HG03575 (cell line): ENCODE measurements around the gene CEP295NL.
"Not testable (repeated sequence)": the region's sequence is repeated elsewhere in the genome, so short reads cannot be mapped to it uniquely, and the experiment has no call there.

Experiments used
- ATAC-seq: cut with Tn5 transposase; IDR thresholded peaks from one replicate; pipeline ENCODE4 v1.9.1; 2021; ENCODE audit not compliant: unreplicated experiment, insufficient number of reproducible peaks, low FRiP score; ENCODE audit errors: extremely low read depth

Gene CEP295NL

GRCh38 chr17:78876094-78876597 is 26.9 kb downstream of the CEP295NL start:
- no peak for ATAC-seq

GRCh38 chr17:78875363-78876093 is 27.5 kb downstream of the CEP295NL start:
- ATAC-seq = no peak

- no peak for ATAC-seq
These were observed 29.3 kb downstream of the CEP295NL start for GRCh38 chr17:78873519-78874340.

GRCh38 chr17:78872486-78872885 is 30.5 kb downstream of the CEP295NL start:
- no peak for ATAC-seq

GRCh38 chr17:78870621-78871020 is 32.4 kb downstream of the CEP295NL start:
- ATAC-seq = no peak

- no peak for ATAC-seq
These were observed 34.6 kb downstream of the CEP295NL start for GRCh38 chr17:78868391-78868790.

- not testable (repeated sequence) for ATAC-seq
These were observed 36.0 kb downstream of the CEP295NL start for GRCh38 chr17:78867046-78867445.

GRCh38 chr17:78865682-78866390 is 37.2 kb downstream of the CEP295NL start:
- no peak for ATAC-seq

GRCh38 chr17:78864117-78864516 is 38.9 kb downstream of the CEP295NL start:
- no peak for ATAC-seq

- no peak for ATAC-seq
These were observed 40.7 kb downstream of the CEP295NL start for GRCh38 chr17:78862073-78863023.

GRCh38 chr17:78861229-78861628 is 41.8 kb downstream of the CEP295NL start:
- ATAC-seq = no peak

- ATAC-seq = no peak
These were observed 44.0 kb downstream of the CEP295NL start for GRCh38 chr17:78859051-78859450.

GRCh38 chr17:78857266-78857665 is 45.7 kb downstream of the CEP295NL start:
- ATAC-seq = no peak

GRCh38 chr17:78855561-78856165 is 47.3 kb downstream of the CEP295NL start:
- no peak for ATAC-seq

- no peak for ATAC-seq
These were observed 48.5 kb downstream of the CEP295NL start for GRCh38 chr17:78854508-78854907.

- ATAC-seq = no peak
These were observed 49.0 kb downstream of the CEP295NL start for GRCh38 chr17:78853926-78854394.

GRCh38 chr17:78852709-78853121 is 50.3 kb downstream of the CEP295NL start:
- no peak for ATAC-seq

GRCh38 chr17:78849026-78849425 is 54.0 kb downstream of the CEP295NL start:
- no peak for ATAC-seq
